ENCODE data around the gene EHBP1.

The EHBP1 gene

GRCh38 chr2:62894966-62895631 is 189.6 kb downstream of the EHBP1 start:
- no peak for DNase-seq

DNA sequence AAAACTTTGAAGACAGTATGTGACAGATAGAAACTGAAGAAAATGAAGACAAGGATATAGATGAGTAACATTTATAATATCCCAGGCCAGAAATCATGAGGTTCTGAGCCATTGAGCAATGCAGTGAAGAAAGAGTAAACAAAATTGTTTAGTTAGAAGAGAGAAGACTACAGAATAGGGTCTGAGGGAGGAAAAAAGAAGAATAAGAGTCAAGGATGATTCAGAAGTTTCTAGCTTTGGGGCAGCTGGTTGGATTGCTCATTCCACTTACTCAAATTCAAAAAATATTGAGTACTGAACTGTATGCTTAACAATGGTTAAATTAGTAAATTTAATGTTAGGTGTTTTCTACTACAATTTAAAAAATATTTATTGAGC is 190.1 kb downstream of the EHBP1 start:
- no peak for DNase-seq

DNA sequence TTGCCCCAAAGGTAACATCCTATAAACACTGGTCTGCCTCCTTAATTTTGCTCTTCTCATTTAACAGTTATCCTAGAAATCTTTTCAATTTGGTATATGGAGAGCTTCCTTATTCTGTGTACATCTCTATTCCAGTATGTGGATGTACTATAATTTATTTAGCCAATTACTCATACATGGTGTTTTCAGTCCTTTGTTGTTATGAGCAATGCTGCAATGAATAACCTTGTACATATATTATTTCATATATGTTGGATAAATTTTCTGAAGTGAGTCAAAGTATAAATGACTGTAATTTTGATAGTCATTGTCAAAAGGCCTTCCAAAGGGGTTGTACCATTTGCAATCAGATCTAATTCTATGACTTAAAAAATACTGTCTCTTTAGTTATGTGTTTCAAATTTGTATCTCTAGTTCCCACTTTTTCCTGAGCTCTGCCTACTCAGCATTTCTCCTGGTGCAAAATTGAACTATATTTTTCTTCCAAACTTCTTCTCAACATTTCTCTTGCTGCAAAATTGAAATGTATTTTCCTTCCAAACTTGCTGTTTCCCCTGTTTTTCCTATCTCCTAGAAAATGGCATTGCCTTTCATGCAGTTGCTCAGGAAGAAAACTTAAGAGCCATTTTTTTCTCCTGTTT is 191.8 kb downstream of the EHBP1 start:
- DNase-seq: no peak

GRCh38 chr2:62904344-62904743 is 198.8 kb downstream of the EHBP1 start:
- no peak for DNase-seq

- no peak for DNase-seq
These were observed 202.6 kb downstream of the EHBP1 start for GRCh38 chr2:62908145-62908544.

DNA sequence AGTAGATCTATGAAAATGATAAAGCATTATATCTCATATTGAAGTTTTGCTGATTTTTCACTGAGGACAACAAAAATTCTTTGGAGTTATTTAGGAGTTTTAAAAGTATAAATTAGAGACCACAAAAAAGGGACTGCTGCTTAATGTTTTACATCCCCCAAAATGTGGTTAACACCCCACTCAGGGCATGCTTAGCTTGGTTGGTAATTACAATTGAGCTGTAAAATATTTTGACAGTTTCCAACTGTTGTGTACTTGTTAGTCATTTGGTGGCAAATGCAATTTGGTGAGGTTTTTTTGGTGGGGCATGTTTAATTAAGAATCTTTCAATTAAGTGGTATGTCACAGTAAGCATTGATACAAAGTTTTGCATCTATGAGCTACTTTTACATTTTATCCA is 207.8 kb downstream of the EHBP1 start:
- DNase-seq: no peak

- DNase-seq: no peak
These were observed 213.5 kb downstream of the EHBP1 start for GRCh38 chr2:62919041-62919440.

DNA sequence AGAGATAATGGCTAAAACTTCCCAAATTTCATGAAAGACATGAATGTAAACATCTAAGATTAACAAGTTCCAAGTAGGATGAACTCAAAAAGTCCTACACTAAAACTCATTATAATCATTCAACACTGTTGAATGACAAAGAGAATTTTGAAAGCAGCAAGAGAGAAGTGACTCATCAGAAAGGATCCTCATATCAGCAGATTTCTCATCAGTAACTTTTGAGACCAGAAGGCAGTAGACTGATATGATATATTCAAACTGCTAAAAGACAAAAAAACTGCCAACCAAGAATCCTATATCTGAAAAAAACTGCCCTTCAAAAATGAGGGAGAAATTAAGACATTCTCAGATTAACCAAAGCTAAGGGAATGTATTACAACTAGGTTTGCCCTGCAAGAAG is 214.6 kb downstream of the EHBP1 start:
- DNase-seq: no peak

- DNase-seq: no peak
These were observed 217.7 kb downstream of the EHBP1 start for GRCh38 chr2:62923242-62923641.

DNA sequence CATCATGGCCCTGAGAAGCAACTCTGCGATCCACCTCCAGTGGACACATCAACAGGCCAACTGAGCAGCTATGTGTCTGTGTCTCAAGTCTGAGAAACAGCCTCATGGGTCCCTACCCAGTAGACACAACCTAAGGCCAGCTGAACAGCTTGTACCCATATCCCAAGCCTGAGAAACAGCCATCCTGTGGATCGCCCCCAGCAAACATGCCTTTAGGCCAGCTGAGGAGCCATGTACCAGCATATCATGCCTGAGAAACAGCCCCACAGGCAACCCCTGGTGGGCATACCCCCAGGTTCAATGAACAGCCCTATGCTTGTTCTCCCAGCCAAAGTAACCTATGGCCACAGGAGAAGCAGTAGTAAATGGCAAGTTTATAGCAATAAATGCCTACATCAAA is 218.4 kb downstream of the EHBP1 start:
- no peak for DNase-seq

DNA sequence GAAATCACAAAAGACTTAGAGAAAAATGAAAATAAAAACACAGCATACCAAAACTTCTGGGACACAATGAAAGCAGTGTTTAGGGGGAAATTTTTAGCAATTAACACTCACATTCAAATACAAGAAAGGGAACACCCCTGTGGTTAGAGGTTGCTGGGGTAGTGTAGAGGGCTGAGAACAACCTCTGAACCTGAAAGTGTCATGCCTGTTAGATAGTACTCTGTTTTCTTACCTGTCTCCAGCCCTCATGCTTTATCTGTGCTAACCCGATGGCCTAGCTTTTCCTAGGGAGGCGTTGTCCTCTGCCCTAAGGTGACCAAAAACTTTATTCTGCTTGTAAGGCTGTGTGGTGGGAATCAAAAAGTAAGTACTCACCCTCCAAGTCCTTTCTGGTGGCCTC is 222.5 kb downstream of the EHBP1 start:
- no peak for DNase-seq

- no peak for DNase-seq
These were observed 226.0 kb downstream of the EHBP1 start for GRCh38 chr2:62931536-62931935.

GRCh38 chr2:62933398-62933917 is 227.9 kb downstream of the EHBP1 start:
- no peak for DNase-seq

DNA sequence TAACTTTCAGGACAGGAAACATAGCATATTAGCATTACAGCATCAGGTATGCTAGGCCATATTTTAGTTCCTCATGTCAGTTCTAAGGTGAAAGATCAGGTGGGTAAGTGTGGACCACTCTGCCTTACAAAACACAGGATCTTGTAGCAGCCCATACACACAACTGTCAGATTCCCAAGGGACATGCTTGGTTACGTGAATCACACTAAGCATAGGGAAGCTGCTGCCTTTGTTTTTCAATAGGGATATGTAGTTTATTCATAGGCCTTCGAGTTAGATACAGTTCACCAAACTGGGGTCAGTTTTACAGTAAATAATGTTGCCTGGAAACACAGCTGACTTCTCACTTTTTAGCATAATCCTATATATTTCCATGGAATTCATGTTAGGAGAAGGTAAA is 229.0 kb downstream of the EHBP1 start:
- no peak for DNase-seq

DNA sequence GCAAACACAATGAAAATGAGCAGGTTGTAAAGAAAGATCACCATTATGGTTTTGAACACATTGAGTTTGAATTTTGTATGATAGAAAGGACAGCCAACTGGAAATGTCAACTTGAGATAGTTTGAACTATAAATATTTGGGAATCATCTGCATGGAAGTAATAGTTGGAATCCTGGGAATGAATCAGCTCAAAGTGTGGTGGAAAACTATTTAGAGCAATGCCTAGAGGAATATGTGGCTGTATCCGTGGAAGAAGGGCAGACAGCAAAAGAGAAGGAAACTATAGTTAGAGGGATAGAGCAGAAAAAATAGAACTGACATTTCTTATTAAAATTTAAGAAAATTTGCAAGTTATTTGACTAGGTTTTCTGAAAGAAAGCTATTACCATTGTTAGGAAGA is 232.6 kb downstream of the EHBP1 start:
- no peak for DNase-seq

DNA sequence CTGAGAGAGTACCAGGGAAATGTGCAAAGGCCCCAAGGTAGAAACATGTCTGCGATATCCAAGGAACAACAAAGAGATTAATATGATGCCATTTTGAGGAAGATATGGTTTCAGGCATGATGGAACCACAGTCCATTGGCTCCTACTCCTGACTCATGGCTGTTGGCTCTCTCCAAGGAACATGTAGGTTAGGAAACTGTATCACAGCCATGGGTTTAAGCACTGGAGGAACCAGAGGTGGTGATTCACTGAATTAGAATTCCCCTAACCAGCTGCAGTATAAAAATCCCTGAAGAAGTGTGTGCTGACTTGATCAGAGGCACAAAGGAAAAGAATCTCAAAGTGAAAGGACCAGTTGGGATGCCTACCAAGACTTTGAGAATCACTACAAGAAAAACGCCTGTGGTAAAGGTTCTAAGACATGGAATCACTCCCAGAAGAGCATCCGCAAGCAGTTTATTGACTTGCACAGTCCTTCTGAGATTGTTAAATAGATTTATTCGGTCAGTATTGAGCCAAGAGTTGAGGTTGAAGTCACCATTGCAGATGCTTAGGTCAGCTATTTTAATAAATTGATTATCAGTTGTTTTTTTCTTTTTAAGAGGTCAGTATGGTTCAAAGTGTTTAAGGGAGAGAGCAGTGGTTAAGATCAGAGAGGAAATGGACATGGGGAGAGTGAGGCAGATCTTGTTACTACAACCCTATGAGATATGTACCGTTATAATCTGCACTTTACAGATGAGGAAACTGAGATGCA is 234.4 kb downstream of the EHBP1 start:
- no peak for DNase-seq

DNA sequence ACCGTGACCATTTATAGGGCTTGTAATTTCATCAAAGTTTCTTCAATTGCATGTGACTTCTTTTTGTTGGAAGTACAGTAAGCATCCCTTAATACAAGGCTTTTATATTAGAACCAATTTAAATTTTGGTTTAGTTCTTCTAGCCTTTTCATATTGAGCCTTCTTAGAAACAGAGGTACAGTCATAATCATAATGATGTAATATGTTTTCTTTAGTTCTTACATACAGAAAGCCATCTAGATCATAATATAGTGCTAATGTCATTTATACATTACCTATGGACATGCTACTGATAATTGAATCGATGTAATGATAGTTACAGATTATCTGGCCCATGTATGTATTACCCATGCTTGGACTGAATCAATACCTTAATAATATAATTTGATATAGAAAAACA is 235.2 kb downstream of the EHBP1 start:
- no peak for DNase-seq

GRCh38 chr2:62941413-62941812 is 235.9 kb downstream of the EHBP1 start:
- DNase-seq: no peak

GRCh38 chr2:62944362-62944761 is 238.8 kb downstream of the EHBP1 start:
- DNase-seq: no peak

GRCh38 chr2:62947403-62947802 is 241.9 kb downstream of the EHBP1 start:
- no peak for DNase-seq

- DNase-seq: no peak
These were observed 251.1 kb downstream of the EHBP1 start for GRCh38 chr2:62956651-62957050.

DNA sequence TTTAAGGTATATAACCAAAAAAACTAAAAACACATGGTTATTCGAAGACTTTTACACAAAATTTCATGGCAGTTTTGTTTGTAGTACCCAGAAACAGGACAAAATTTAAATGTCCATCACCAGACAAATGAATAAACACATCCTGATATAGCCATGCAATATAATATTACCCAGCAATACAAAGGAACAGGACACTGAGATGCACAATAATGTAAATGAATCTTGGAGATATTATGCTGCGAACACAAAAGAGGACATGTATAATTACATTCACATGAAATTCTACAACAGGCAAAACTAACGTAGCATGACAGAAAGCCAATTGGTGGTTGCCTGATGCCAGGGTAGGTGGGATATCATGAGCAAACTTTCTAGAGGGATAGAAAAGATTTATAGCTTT is 252.7 kb downstream of the EHBP1 start:
- no peak for DNase-seq

- DNase-seq: no peak
These were observed 258.5 kb downstream of the EHBP1 start for GRCh38 chr2:62964050-62964449.

DNA sequence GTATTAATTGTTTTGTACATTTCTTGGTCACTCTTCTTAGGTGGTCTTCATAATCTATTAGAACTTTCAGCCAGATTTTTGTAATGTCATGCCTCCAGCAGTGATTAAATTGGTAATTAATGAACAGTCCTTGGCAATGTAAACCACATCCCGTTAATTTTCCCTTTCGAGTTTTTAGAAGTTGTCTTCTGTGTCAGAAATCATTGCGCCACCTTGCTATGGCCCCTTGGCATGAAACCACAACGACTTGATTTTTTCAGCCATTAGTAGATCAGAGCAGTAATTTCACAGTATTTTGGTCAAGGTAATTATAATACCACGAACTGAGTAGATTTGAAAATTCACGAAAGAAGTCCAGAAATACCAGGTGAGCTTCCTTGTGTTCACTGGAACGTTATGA is 259.2 kb downstream of the EHBP1 start:
- DNase-seq: no peak
